NCI-H2196 treated with DMSO at 0.1 percent for 48 hours (cell line): ENCODE results near the gene SMIM29.
A peak's percentile ranks its signal among the peaks of the same experiment; 100 is the strongest.

Source experiments
- DNase-seq: peaks from one replicate; lab custom pipeline; 2025; ENCODE audit not compliant: unreplicated experiment; lab: John Stamatoyannopoulos, UW

The SMIM29 gene

GRCh38 chr6:34227761-34228421 lies 20.9 kb downstream of the SMIM29 start:
- DNase-seq: no peak

- DNase-seq: no peak
Measured at GRCh38 chr6:34226731-34227586, 21.8 kb downstream of the SMIM29 start.

GRCh38 chr6:34226066-34226465 lies 22.7 kb downstream of the SMIM29 start:
- DNase-seq: no peak

GRCh38 chr6:34225551-34225950 lies 23.3 kb downstream of the SMIM29 start:
- no peak for DNase-seq

GRCh38 chr6:34223956-34224940 lies 24.6 kb downstream of the SMIM29 start:
- DNase-seq: peak; percentile 83

GRCh38 chr6:34223381-34223955 lies 25.3 kb downstream of the SMIM29 start:
- DNase-seq: no peak

- DNase-seq: no peak
Measured at GRCh38 chr6:34218691-34219090, 30.1 kb downstream of the SMIM29 start.

- no peak for DNase-seq
Measured at GRCh38 chr6:34213772-34214171, 35.0 kb downstream of the SMIM29 start.

GRCh38 chr6:34207695-34208443 lies 40.9 kb downstream of the SMIM29 start:
- DNase-seq: no peak

GRCh38 chr6:34206726-34207125 lies 42.1 kb downstream of the SMIM29 start:
- no peak for DNase-seq

- no peak for DNase-seq
Measured at GRCh38 chr6:34205916-34206315, 42.9 kb downstream of the SMIM29 start.

GRCh38 chr6:34205466-34205865 lies 43.3 kb downstream of the SMIM29 start:
- no peak for DNase-seq

- DNase-seq: no peak
Measured at GRCh38 chr6:34204693-34205092, 44.1 kb downstream of the SMIM29 start.

GRCh38 chr6:34202329-34203201 lies 46.2 kb downstream of the SMIM29 start:
- DNase-seq: no peak

- DNase-seq: no peak
Measured at GRCh38 chr6:34201455-34202107, 47.2 kb downstream of the SMIM29 start.

- no peak for DNase-seq
Measured at GRCh38 chr6:34200340-34200971, 48.4 kb downstream of the SMIM29 start.

GRCh38 chr6:34196833-34197195 lies 52.0 kb downstream of the SMIM29 start:
- no peak for DNase-seq
